ENCODE measurements around the gene INF2.

DNA sequence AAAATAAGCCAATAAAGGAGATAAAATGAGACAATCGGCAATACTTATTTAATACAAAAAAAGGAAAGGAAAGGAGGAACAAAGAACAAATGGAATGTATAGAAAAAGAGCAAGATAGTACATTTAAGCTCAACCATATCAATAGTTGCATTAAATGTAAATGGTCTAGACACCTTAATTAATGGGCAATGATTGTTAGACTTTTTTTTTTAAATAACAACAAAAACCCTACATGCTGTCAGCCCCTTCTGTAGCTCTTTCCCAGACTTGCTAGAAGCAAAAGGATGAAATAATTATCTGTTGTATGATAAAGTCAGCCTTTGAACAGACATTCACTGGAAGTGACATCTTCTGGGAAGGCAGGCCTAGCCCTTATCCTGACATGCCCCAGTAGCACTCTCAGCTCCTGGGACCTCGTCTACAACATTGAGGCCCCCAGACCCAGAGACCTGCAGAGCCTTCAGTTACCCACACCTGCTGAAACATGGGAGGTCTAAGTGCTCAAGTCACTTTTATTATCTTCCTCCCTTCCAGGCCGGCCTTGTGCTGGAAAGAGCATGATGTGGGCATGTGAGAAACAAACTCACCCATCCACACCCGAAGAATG, 76.9 kb downstream of the INF2 start:
- no peak for TF ChIP-seq CTCF (IDR thresholded peaks at IDR 0.05; ENCODE audit: insufficient read depth, low read depth, low read length)
- no peak for TF ChIP-seq EZH2 (IDR thresholded peaks at IDR 0.05; ENCODE audit: insufficient read depth, low read length)
